Measurements from ENCODE around the gene IFIH1. TPM values are rescaled to one million over a fixed set of nuclear protein-coding genes. Genes with fewer than 3 reads are reported as not detected.

Gene IFIH1
- total RNA-seq, 3 donors from 2014 or later = 15.1 to 20.9 (median 18.3) TPM

DNA sequence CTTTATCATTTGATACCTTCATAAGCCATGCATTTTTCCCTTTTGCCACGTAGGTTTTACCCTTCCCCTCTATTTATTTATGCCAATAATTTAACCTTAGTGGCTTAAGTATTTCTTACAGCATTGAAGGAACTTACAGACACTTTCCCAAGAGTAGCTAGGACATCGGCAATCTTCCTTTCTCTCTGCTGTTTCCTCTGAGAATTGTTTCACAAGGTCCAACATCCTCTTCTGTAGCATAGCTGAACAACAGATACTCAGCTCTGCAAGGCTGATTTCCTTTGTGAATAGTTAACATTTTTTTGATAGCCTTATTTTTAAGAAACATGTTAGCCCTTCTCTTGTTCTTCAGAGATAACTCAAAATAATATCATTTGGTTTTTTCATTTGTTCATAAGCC, 24.4 kb upstream of the IFIH1 start:
- H3K36me3 ChIP-seq (ENCODE audit: low read depth) = no peaks in the 10 kb centered on the region
- DNase-seq (no peak), ATAC-seq (no peak)
- H3K4me1 ChIP-seq (ENCODE audit: low read depth) = no peaks in the 10 kb centered on the region
- no peak for TF ChIP-seq CTCF (IDR thresholded peaks at IDR 0.05)
- no peak overlapping the region for H3K4me3 ChIP-seq
- intact Hi-C loops (cut with DNase I, micrococcal nuclease) = no loop called here
- H3K9me3 ChIP-seq = no peaks in the 10 kb centered on the region

- no peaks in the 10 kb centered on the region for H3K9me3 ChIP-seq
- no peak overlapping the region for H3K4me3 ChIP-seq
- H3K4me1 ChIP-seq (ENCODE audit: low read depth) = no peaks in the 10 kb centered on the region
- no peak for TF ChIP-seq CTCF (IDR thresholded peaks at IDR 0.05)
- ATAC-seq (no peak), DNase-seq (no peak)
- H3K36me3 ChIP-seq (ENCODE audit: low read depth) = no peaks in the 10 kb centered on the region
- intact Hi-C loops (cut with DNase I, micrococcal nuclease) = no loop called here
These were observed 23.8 kb upstream of the IFIH1 start for GRCh38 chr2:162342321-162342720.

DNA sequence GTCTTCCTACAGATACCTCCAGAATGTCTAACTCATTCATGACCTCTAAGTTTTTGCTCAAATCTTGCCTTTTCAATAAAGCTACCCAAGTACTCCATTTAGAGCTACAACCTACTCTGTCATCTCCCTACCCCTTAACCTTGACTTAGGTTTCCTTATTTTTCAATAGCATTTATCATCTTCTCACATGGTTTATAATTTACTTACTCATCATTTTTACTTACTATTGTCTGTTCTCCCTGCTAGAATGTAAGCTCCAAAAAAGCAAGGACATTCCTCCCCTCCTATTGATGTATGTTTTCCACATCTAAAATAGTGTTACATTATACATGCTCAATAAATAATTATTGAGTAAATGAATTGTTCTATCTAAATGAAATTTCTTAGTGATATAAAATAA, 22.3 kb upstream of the IFIH1 start:
- intact Hi-C loops (cut with DNase I, micrococcal nuclease) = no loop called here
- DNase-seq = no peak

DNA sequence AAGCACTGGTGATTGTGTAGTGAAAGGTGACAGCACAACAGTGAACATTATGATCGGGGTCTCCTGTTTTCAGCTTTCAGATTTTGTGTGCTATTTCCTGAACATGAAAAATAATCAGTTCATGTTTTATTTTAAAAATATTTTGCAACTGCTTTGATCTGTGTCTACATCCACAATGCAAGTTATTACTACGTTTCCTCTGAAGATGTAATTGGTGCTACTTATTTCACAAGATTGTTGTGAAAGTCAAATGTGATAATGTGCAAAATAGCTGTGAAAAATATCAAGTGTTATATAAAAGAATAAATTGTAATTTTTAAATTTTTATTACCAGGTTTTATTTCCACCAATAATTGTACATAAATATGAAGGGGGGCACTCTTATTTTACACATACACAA, 19.4 kb upstream of the IFIH1 start:
- ATAC-seq (no peak), DNase-seq (no peak)
- Histone ChIP-seq H3K36me3 (ENCODE audit: low read depth) (no peaks in the 10 kb centered on the region), H3K4me1 (ENCODE audit: low read depth) (no peaks in the 10 kb centered on the region), H3K9me3 (no peaks in the 10 kb centered on the region), H3K4me3 (no peak overlapping the region)
- TF ChIP-seq CTCF (IDR thresholded peaks at IDR 0.05) = no peak
- intact Hi-C loops (cut with DNase I, micrococcal nuclease) = no loop called here

More for the DNA sequence above, 22.3 kb upstream of the IFIH1 start:
- no peaks in the 10 kb centered on the region for H3K36me3 ChIP-seq (ENCODE audit: low read depth)
- no peaks in the 10 kb centered on the region for H3K4me1 ChIP-seq (ENCODE audit: low read depth)
- ATAC-seq = no peak
- no peaks in the 10 kb centered on the region for H3K9me3 ChIP-seq
- no peak overlapping the region for H3K4me3 ChIP-seq
- TF ChIP-seq CTCF (IDR thresholded peaks at IDR 0.05) = no peak

GRCh38 chr2:162333968-162334367, 15.5 kb upstream of the IFIH1 start:
- Histone ChIP-seq H3K4me1 (ENCODE audit: low read depth) (no peaks in the 10 kb centered on the region), H3K9me3 (no peaks in the 10 kb centered on the region), H3K4me3 (no peak overlapping the region), H3K36me3 (ENCODE audit: low read depth) (no peaks in the 10 kb centered on the region)
- intact Hi-C loops (cut with DNase I, micrococcal nuclease) = no loop called here
- peak; percentile 18 for TF ChIP-seq CTCF (IDR thresholded peaks at IDR 0.05)
- ATAC-seq (peak; percentile 69), DNase-seq (peak in 2 of 3 donors; percentile 42 to 82)

DNA sequence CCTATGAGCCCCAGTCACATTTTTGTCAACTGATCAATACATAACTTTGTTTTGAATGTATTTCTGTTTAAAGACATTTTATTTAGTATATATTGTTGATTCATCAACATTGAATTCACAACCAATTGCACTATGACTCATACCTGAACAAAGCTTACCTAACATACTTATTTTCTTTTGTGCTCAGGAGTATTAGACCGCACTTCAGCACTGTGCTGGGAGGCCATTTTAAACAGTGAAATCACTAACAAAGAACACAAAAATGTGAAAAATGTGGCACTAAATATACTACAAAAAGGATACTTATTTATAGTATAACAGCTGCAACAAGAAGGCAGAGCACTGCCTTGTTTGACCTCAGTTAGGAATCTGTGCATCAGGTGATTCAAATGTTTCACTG, 12.4 kb upstream of the IFIH1 start:
- intact Hi-C loops (cut with DNase I, micrococcal nuclease) = no loop called here
- DNase-seq (no peak), ATAC-seq (no peak)
- Histone ChIP-seq H3K9me3 (no peaks in the 10 kb centered on the region), H3K4me1 (ENCODE audit: low read depth) (no peaks in the 10 kb centered on the region), H3K4me3 (no peak overlapping the region), H3K36me3 (ENCODE audit: low read depth) (no peaks in the 10 kb centered on the region)
- TF ChIP-seq CTCF (IDR thresholded peaks at IDR 0.05) = no peak

Measured in mucosa of descending colon (tissue), 3 donors.